ENCODE measurements around the gene RFXANK. TPM values are rescaled to one million over a fixed set of nuclear protein-coding genes. Genes with fewer than 3 reads are reported as not detected.

RFXANK gene
- total RNA-seq, 1 experiment from 2014 or later = 81.8 TPM

DNA sequence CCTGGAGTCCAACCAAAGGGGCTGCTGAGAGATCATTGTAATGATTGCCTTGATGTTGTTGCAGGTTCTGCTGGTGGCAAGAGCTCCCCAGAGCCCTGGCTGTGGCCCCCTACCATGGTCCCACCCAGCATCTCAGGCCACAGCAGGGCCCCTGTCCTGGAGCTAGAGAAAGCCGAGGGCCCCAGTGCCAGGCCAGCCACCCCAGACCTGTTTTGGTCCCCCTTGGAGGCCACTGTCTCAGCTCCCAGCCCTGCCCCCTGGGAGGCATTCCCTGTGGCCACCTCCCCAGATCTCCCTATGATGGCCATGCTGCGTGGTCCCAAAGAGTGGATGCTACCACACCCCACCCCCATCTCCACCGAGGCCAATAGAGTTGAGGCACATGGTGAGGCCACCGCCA, 35.2 kb downstream of the RFXANK start:
- H3K4me1 Mint-ChIP-seq = peaks cover 0 to 3% of the 10 kb centered on the region in 2 experiments; a peak in 1 of 4 replicates
- Histone ChIP-seq H4K20me1 (ENCODE audit: control insufficient read depth, insufficient read depth, insufficient read length) (no peaks in the 10 kb centered on the region), H2BK120ac (ENCODE audit: low read depth, low read length, poor library complexity, severe bottlenecking) (no peak overlapping the region), H3K14ac (ENCODE audit: insufficient read depth, low read length) (no peak overlapping the region), H3K4me2 (ENCODE audit: insufficient read depth, insufficient read length, low read length) (no peak overlapping the region), H2AFZ (ENCODE audit: low read length) (no peak overlapping the region), H2BK5ac (ENCODE audit: insufficient read length, low read length) (no peak overlapping the region), H3K79me1 (ENCODE audit: insufficient read depth, low read depth, low read length, poor library complexity, severe bottlenecking) (no peaks in the 10 kb centered on the region), H3K23me2 (ENCODE audit: insufficient read length, low read depth, low read length, poor library complexity, severe bottlenecking) (no peaks in the 10 kb centered on the region), H4K8ac (replicated peaks; ENCODE audit: insufficient read length, low read depth, low read length) (no peak overlapping the region), H3K79me2 (ENCODE audit: insufficient read depth, low read length) (no peaks in the 10 kb centered on the region), H3K27ac (ENCODE audit: insufficient read length, low read depth, low read length) (no peak overlapping the region), H3K23ac (ENCODE audit: insufficient read length, low read depth, low read length) (no peak overlapping the region), H3K4me1 (ENCODE audit: insufficient read depth, low read length) (no peaks in the 10 kb centered on the region), H2BK20ac (ENCODE audit: low read depth, low read length, poor library complexity, severe bottlenecking) (no peak overlapping the region), H3K56ac (ENCODE audit: insufficient read length, low read depth, low read length) (no peak overlapping the region), H2AK5ac (ENCODE audit: insufficient read length, low read length) (no peak overlapping the region), H2BK12ac (ENCODE audit: insufficient read length, low read depth, low read length) (no peak overlapping the region), H3T11ph (ENCODE audit: low read length) (no peak overlapping the region), H3K4ac (ENCODE audit: low read depth, low read length) (no peak overlapping the region), H3K18ac (ENCODE audit: insufficient read length, low read depth, low read length) (no peak overlapping the region), H4K91ac (ENCODE audit: insufficient read length, low read depth, low read length) (no peak overlapping the region), H2BK15ac (ENCODE audit: low read depth, low read length) (no peak overlapping the region), H3K9ac (ENCODE audit: extremely low read depth, insufficient read length, low read length) (no peak overlapping the region), H3K9me3 (ENCODE audit: control insufficient read depth, low read depth, low read length) (no peaks in the 10 kb centered on the region), H3K27me3 (ENCODE audit: insufficient read depth, low read length) (peaks cover 4% of the 10 kb centered on the region; the same call in 1 of the 2 replicates), H4K5ac (ENCODE audit: insufficient read length, low read depth, low read length) (no peak overlapping the region)
- H3K4me3 Mint-ChIP-seq = no peak overlapping the region
- peaks cover 94% of the 10 kb centered on the region for H3K27me3 Mint-ChIP-seq (ENCODE audit: low read depth)
- DNase-seq = no peak
- H3K9me3 Mint-ChIP-seq = peaks cover 0 to 9% of the 10 kb centered on the region in 2 experiments; a peak in 3 of 5 replicates
- no peaks in the 10 kb centered on the region for H3K36me3 Mint-ChIP-seq (ENCODE audit: insufficient read depth in 1 of 3, low read depth in 3 of 3)
- no peak overlapping the region for H3K27ac Mint-ChIP-seq
- TF ChIP-seq, protein P1, sequence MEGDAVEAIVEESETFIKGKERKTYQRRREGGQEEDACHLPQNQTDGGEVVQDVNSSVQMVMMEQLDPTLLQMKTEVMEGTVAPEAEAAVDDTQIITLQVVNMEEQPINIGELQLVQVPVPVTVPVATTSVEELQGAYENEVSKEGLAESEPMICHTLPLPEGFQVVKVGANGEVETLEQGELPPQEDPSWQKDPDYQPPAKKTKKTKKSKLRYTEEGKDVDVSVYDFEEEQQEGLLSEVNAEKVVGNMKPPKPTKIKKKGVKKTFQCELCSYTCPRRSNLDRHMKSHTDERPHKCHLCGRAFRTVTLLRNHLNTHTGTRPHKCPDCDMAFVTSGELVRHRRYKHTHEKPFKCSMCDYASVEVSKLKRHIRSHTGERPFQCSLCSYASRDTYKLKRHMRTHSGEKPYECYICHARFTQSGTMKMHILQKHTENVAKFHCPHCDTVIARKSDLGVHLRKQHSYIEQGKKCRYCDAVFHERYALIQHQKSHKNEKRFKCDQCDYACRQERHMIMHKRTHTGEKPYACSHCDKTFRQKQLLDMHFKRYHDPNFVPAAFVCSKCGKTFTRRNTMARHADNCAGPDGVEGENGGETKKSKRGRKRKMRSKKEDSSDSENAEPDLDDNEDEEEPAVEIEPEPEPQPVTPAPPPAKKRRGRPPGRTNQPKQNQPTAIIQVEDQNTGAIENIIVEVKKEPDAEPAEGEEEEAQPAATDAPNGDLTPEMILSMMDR (conservative IDR thresholded peaks at IDR 0.05) = no peak
- no CpG with 5 or more reads among the region's 4 CpGs for WGBS (ENCODE audit: extremely low coverage, insufficient read length, low lambda C conversion rate)
